Skin of body (tissue), 2 donors: ENCODE measurements around the gene EIF3K. TPM values are rescaled to one million over a fixed set of nuclear protein-coding genes. Genes with fewer than 3 reads are reported as not detected.
A peak's percentile ranks its signal among the peaks of the same experiment; 100 is the strongest.

Source experiments
- DNase-seq: peaks from one replicate; lab custom pipeline; 2025; lab: John Stamatoyannopoulos, UW
- total RNA-seq: library from RNA; depleted of rRNA; stranded (reverse); fragments of >200 nt; gene quantifications from one replicate; pipeline ENCODE4 v1.2.3, GENCODE V29; 2014

The EIF3K gene
- total RNA-seq, 1 donor from 2014 or later = 193 TPM

GRCh38 chr19:38649305-38650171 is 30.6 kb downstream of the EIF3K start:
- no peak for DNase-seq

- DNase-seq = no peak
These were observed 31.3 kb downstream of the EIF3K start for GRCh38 chr19:38650172-38650775.

GRCh38 chr19:38650911-38651584 is 32.1 kb downstream of the EIF3K start:
- no peak for DNase-seq

- DNase-seq = peak; percentile 78
These were observed 34.1 kb downstream of the EIF3K start for GRCh38 chr19:38653028-38653571.

GRCh38 chr19:38654628-38655055 is 35.7 kb downstream of the EIF3K start:
- DNase-seq = no peak

DNA sequence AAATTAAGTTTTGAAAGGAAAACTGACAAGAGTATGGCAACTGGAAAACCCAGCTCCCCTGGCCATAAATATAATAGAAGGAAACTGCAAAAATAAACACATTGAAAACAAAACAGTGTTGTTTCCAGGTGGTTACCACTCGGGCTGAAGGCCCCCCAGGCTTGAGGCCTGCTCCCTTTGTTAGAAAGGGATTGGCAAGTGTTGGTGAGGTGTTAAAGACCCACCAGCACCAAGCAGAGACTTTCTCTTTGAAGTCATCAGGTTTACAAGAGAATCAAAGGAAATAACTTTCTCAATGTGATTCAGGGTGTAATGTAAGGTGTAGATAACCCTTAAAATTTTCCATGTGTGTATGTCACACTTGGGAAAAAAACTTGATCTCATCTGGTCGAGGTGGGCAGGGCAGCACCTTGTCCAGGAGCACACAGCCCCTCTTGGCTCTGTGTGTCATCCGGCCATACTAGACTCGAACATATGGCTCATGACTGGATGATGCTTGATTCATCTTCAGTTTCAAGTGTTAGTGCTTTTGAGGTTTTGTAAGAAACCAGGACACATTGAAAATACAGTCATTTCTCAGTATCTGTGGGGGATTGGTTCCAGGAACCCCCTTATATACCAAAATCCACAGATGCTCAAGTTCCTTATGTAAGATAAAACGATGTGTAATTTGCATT is 36.3 kb downstream of the EIF3K start:
- DNase-seq = no peak

DNA sequence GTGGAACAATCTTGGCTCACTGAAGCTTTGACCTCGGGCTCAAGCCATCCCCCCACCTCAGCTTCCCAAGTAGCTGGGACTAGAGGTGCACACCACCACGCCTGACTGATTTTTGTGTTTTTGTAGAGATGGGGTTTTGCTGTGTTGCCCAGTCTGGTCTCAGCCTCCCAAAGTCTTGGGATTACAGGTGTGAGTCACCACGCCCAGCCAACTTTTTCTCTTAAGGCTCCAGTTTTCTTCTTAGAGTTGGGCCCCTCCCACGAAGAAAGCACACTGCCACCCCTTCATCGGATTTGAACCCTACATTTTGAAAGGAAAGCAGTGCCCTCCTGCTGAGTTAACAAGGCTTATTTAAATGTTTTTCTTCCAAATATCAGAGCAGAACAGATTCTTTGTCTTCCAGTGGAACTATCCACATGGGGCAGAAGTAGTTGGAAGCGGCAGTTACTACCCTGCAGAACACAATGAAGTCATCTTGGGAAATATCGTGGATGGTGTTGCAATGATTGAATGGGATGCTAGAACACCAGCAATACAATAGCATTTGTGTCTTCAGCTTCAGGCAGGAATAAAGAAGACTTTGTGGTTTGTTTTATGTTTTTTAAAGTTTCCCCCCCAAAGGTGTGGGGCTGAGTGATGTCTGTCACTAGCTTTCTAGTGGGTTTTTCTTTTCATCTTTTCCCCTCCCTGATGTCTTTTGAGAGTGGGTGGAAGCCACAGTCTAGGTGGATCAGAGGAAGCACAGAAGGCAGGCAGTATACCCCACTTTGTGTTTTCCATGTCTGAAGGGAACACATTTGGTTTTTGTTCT is 37.4 kb downstream of the EIF3K start:
- DNase-seq = peak; percentile 54

DNA sequence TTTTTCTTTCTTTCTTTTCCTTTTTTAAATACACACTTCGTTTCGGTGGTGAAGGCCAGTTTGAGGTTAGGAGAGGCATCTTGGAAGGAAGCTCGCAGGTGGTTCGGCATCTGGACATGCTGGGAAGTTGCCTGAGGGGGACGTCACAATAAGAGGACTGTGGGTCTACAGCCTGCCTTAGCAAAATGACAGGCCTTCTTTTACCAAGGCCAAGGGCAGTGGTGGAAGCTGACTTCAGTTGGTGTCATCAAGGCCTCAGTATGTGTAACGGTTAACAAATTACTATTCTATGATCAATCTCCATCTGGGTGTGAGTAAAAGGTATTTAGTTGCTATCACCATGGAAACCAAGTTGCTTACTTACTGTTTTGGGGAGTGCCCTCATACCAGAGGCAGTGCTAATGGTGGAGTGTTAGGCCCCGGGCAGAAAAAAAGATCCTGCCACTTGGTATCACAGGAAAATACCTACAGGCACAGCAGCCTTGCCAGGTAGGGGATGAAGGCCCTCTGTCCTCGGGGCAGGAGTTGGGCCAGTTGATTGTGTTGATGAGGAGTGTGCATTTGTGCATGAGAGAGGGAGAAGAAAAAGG is 38.7 kb downstream of the EIF3K start:
- no peak for DNase-seq

DNA sequence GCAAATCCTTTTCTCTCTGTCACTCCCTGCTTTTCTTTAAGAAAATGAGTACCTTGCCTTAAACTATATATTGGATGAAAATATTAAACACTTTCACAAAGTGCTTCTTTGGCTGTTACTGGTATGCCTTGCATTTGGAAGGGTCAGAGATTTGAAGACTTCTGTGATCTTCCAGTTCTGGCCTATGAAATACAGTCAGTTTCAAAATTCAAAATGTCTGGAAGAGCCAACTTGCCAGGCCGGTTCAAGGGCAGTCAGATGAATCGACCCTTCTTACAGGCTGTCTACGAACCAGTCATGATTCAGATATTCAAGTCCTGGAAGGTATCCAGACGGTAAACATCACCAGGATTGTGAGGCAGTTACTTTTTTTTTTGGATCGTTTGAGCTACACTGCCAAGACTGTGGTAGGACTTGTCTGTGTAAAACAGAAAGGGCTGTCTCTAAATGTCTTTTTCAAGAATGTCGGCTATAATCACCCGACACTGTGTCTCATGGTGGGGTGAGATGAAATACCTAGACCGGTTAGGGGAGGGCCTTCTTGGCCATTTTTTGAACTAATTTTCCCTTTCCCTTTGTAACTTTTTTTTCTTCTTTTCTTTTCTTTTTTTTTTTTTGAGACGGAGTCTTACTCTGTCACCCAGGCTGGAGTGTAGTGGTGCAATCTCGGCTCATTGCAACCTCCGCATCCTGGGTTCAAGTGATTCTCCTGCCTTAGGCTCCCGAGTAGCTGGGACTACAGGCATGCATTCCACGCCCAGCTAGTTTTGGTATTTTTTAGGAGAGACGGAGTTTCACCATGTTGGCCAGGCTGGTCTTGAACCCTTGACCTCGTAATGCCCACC is 39.7 kb downstream of the EIF3K start:
- peak; percentile 80 for DNase-seq

DNA sequence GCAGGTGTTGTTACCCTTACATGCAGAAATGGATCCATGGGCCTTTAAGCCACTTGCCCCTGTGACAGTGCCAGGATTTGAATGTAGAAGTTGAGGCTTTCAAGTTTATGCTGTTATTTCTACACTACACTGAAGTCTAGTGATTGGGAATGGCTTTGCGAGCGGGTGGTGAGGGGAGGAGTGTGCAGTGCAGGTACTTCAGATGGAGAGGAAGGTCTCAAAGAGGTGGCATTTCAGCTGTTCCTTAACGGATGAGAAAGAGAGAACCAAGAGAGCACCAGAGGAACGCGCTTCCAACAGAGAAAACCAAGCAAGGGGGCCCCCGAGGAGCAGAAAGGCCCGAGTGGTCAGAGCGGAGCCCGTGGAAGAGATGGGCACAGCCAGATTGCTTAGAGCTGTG is 41.7 kb downstream of the EIF3K start:
- DNase-seq = no peak

- no peak for DNase-seq
These were observed 42.1 kb downstream of the EIF3K start for GRCh38 chr19:38661136-38661535.

DNA sequence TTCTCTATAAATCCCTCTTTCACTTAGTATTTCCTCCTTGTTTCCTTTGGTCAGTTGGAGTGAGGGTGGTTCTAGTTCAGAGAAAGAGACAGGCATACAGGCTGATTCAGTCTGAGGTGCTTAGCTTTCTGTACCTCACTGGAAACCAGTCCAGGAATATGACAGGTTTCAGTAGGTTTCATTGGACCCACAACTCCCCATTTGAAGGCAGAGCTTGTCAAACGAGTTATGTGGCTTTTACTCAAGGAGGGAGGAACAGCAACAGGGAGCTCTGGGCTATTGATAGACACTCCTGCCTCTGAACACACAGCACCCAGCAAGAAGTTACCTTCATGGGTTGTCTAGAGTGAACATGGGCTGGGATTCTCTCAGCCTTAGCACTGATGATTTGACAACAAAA is 43.0 kb downstream of the EIF3K start:
- peak; percentile 39 for DNase-seq

DNA sequence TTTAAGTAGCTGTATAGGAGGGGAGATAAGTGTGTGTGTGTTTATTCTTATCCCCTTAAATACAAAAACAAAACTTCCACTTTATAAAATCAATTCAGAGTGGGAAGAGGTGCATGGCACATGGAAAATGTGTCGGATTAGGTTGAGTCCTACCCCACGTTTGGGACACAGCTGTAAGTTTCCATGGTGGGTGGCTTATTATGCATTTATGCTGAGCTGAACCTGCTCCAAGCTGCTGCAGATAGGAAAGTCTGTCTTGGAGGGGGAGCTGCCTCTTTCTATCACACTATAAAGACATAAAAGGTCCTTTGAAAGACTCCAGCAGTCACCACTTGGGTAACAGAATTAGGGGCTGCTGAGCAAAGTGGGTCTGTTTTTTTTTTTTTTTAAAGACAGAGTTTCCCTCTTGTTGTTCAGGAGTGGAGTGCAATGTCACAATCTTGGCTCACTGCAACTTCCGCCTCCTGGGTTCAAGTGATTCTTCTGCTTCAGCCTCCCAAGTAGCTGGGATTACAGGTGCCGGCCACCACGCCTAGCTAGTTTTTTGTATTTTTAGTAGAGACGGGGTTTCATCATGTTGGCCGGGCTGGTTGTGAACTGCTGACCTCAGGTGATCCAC is 43.7 kb downstream of the EIF3K start:
- DNase-seq = no peak

DNA sequence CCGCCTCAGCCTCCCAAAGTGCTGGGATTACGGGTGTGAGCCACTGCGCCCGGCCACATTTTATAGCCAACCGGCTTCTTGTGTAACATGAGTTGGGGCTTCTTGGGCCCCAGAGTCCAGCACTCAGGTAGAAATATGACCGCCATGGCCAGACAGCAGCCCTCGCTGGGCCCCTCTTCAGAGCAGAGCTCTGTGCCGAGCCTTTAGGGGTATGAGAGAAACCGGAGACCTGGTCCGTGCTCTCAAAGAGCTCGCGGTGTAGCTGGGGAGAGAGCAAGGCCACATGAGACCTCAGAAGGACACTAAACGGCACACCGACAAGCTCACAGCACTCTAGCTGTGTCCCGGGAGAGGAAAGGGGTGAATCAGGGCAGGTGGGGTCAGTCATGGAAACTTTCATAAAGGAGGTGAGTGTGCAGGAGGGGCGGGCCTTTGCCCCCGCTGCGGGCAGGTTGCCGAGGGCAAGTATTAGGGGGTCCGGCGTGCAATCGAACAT is 44.2 kb downstream of the EIF3K start:
- DNase-seq = no peak

- no peak for DNase-seq
These were observed 45.0 kb downstream of the EIF3K start for GRCh38 chr19:38663957-38664502.

DNA sequence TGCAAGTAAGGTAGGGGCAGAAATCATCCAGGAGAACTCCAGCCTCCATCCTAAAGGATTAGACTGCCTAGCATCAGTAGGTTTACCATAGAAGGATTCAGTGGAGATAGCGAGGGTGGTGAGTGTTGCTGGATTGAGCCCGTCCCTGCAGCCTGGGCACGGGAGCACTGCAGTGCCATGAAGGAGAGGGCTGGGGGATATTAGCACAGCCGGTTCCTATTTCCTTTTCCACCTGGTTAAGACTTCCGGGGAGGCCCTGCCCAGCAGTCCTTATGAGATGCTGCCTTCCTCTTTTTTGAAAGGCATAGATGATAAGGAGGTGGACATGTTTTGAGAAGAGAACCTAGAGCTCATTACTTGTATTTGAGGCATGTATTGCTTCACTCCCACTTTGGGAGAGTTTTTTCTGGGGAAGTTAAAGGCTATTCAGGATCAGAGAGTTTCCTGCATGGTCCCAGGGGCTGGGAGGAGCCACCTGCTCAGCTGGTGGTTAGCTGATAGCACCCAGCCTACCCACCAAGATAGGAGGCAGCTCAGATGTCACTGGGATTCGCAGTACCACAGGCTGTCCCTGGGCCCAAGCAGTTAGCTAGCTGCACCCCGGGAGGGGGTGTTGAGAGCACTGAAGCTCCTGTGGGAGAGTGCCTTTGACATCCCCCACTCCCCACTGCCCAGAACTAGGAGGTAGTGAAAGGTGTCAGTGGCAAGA is 45.7 kb downstream of the EIF3K start:
- DNase-seq = no peak

GRCh38 chr19:38665219-38665931 is 46.4 kb downstream of the EIF3K start:
- DNase-seq = no peak
